OCI-LY3 (cell line): ENCODE results near the gene BRI3BP.

Experiments used
- H2AFZ ChIP-seq: fragments of 200-600, 300-600 bp; shearing (Covaris generic); 2 replicates; pipeline ENCODE4 v1.6.0; 2014; ENCODE audit warnings: antibody characterized with exemption, low read depth, low read length
- H3K27ac ChIP-seq: fragments of 200-600, 300-600 bp; sonication (generic); 2 replicates; pipeline ENCODE4 v1.5.1; 2014; ENCODE audit warnings: mild to moderate bottlenecking, low read length, moderate library complexity, mixed read lengths
- H3K27me3 ChIP-seq: fragments of 200-600, 300-600 bp; sonication (generic); 2 replicates; pipeline ENCODE4 v1.6.1; 2014; ENCODE audit warnings: low read depth, low read length, mixed read lengths
- H3K36me3 ChIP-seq: fragments of 200-600, 300-600 bp; sonication (generic); replicated peaks from 2 replicates; pipeline ENCODE3; 2014; ENCODE audit warnings: low read depth, low read length, mixed read lengths
- H3K4me1 ChIP-seq: fragments of 300-600, 200-600 bp; sonication (generic); 2 replicates; pipeline ENCODE4 v1.6.1; 2014; ENCODE audit warnings: low read length, mixed read lengths
- H3K4me2 ChIP-seq: fragments of 200-600, 300-600 bp; sonication (generic); 2 replicates; pipeline ENCODE4 v1.6.1; 2014; ENCODE audit warnings: low read length, mixed read lengths
- H3K4me3 ChIP-seq: fragments of 300-600, 200-600 bp; sonication (generic); 2 replicates; pipeline ENCODE4 v1.5.1; 2014; ENCODE audit warnings: antibody characterized with exemption, mild to moderate bottlenecking, low read length, moderate library complexity
- H3K79me2 ChIP-seq: fragments of 300-600, 200-600 bp; shearing (Covaris generic); 2 replicates; pipeline ENCODE4 v1.6.1; 2014; ENCODE audit warnings: mild to moderate bottlenecking, low read length, mixed read lengths
- H3K9ac ChIP-seq: fragments of 300-600, 200-600 bp; shearing (Covaris generic); 2 replicates; pipeline ENCODE4 v1.6.0; 2014; ENCODE audit warnings: mild to moderate bottlenecking, low read length, moderate library complexity
- H3K9me3 ChIP-seq: fragments of 200-600, 300-600 bp; shearing (Covaris generic); 2 replicates; pipeline ENCODE4 v1.6.1; 2014; ENCODE audit warnings: low read length, mixed read lengths; ENCODE audit not compliant: insufficient read depth
- H4K20me1 ChIP-seq: fragments of 200-600, 300-600 bp; sonication (generic); 2 replicates; pipeline ENCODE4 v1.6.1; 2016; ENCODE audit warnings: low read length, mixed read lengths; ENCODE audit not compliant: insufficient read depth
- CTCF ChIP-seq: fragments of 200-600, 300-600 bp; sonication (generic); IDR thresholded peaks from 2 replicates; pipeline ENCODE4 v1.5.1; 2014; ENCODE audit warnings: antibody characterized with exemption, low read length, low read depth
- EZH2phosphoT487 ChIP-seq: fragments of 200-600 bp; shearing (Covaris generic); IDR thresholded peaks from 2 replicates; pipeline ENCODE4 v1.6.1; 2018; ENCODE audit warnings: antibody characterized with exemption, mixed run types, low read depth

The BRI3BP gene

GRCh38 chr12:124967016-124967739 lies 26.3 kb upstream of the BRI3BP start:
- Histone ChIP-seq H3K4me1 (no peaks in the 10 kb centered on the region), H3K9ac (no peak overlapping the region), H2AFZ (no peak overlapping the region), H3K27me3 (no peaks in the 10 kb centered on the region), H4K20me1 (no peaks in the 10 kb centered on the region), H3K9me3 (no peaks in the 10 kb centered on the region), H3K4me2 (no peak overlapping the region), H3K4me3 (no peak overlapping the region), H3K36me3 (peaks cover 46% of the 10 kb centered on the region), H3K27ac (no peak overlapping the region), H3K79me2 (no peaks in the 10 kb centered on the region)
- TF ChIP-seq EZH2phosphoT487 (no peak), CTCF (no peak)

GRCh38 chr12:124968656-124969055 lies 24.8 kb upstream of the BRI3BP start:
- H3K27me3 ChIP-seq = no peaks in the 10 kb centered on the region
- no peaks in the 10 kb centered on the region for H4K20me1 ChIP-seq
- no peaks in the 10 kb centered on the region for H3K4me1 ChIP-seq
- no peak overlapping the region for H3K4me3 ChIP-seq
- no peaks in the 10 kb centered on the region for H3K9me3 ChIP-seq
- H2AFZ ChIP-seq = no peak overlapping the region
- H3K36me3 ChIP-seq = peaks cover 44% of the 10 kb centered on the region
- H3K79me2 ChIP-seq = no peaks in the 10 kb centered on the region
- TF ChIP-seq EZH2phosphoT487 = no peak
- TF ChIP-seq CTCF = no peak
- no peak overlapping the region for H3K9ac ChIP-seq
- no peak overlapping the region for H3K4me2 ChIP-seq
- no peak overlapping the region for H3K27ac ChIP-seq

- TF ChIP-seq EZH2phosphoT487 = no peak
- TF ChIP-seq CTCF = no peak
- H3K79me2 ChIP-seq = no peaks in the 10 kb centered on the region
- no peaks in the 10 kb centered on the region for H3K27me3 ChIP-seq
- H3K9ac ChIP-seq = no peak overlapping the region
- H3K4me2 ChIP-seq = no peak overlapping the region
- no peak overlapping the region for H3K4me3 ChIP-seq
- peaks cover 34% of the 10 kb centered on the region for H3K36me3 ChIP-seq
- H3K9me3 ChIP-seq = no peaks in the 10 kb centered on the region
- H4K20me1 ChIP-seq = no peaks in the 10 kb centered on the region
- H3K4me1 ChIP-seq = no peaks in the 10 kb centered on the region
- no peak overlapping the region for H3K27ac ChIP-seq
- no peak overlapping the region for H2AFZ ChIP-seq
Measured at GRCh38 chr12:124970647-124971402, 22.6 kb upstream of the BRI3BP start.

- peaks cover 37% of the 10 kb centered on the region for H3K36me3 ChIP-seq
Measured at GRCh38 chr12:124971603-124972002, 21.8 kb upstream of the BRI3BP start.

More at GRCh38 chr12:124971603-124972002, 21.8 kb upstream of the BRI3BP start:
- no peak overlapping the region for H3K9ac ChIP-seq
- H3K9me3 ChIP-seq = no peaks in the 10 kb centered on the region
- H3K4me1 ChIP-seq = no peaks in the 10 kb centered on the region
- no peaks in the 10 kb centered on the region for H4K20me1 ChIP-seq
- H3K4me2 ChIP-seq = no peak overlapping the region
- no peaks in the 10 kb centered on the region for H3K27me3 ChIP-seq
- no peak overlapping the region for H2AFZ ChIP-seq
- TF ChIP-seq EZH2phosphoT487 (no peak), CTCF (no peak)
- H3K4me3 ChIP-seq = no peak overlapping the region
- no peaks in the 10 kb centered on the region for H3K79me2 ChIP-seq
- no peak overlapping the region for H3K27ac ChIP-seq
